ENCODE measurements around the gene PRKCH.

The PRKCH gene

GRCh38 chr14:61472011-61472672, 150.8 kb downstream of the PRKCH start:
- Mint-ChIP-seq H3K27ac (no peak overlapping the region), H3K9me3 (no peaks in the 10 kb centered on the region), H3K4me1 (peaks cover 30% of the 10 kb centered on the region), H3K27me3 (ENCODE audit: low read depth, poor library complexity) (peaks cover 24% of the 10 kb centered on the region), H3K36me3 (ENCODE audit: low read depth) (no peaks in the 10 kb centered on the region), H3K4me3 (no peak overlapping the region)
- no peak for DNase-seq
- TF ChIP-seq CTCF (IDR thresholded peaks at IDR 0.05): no peak

GRCh38 chr14:61472801-61473376, 151.5 kb downstream of the PRKCH start:
- H3K4me1 Mint-ChIP-seq: peaks cover 31% of the 10 kb centered on the region
- peaks cover 24% of the 10 kb centered on the region for H3K27me3 Mint-ChIP-seq (ENCODE audit: low read depth, poor library complexity)
- no peak overlapping the region for H3K4me3 Mint-ChIP-seq
- H3K9me3 Mint-ChIP-seq: no peaks in the 10 kb centered on the region
- no peak overlapping the region for H3K27ac Mint-ChIP-seq
- no peaks in the 10 kb centered on the region for H3K36me3 Mint-ChIP-seq (ENCODE audit: low read depth)
- no peak for TF ChIP-seq CTCF (IDR thresholded peaks at IDR 0.05)
- no peak for DNase-seq

GRCh38 chr14:61474015-61474414, 152.6 kb downstream of the PRKCH start:
- DNase-seq: no peak
- Mint-ChIP-seq H3K27me3 (ENCODE audit: low read depth, poor library complexity) (peaks cover 24% of the 10 kb centered on the region), H3K27ac (no peak overlapping the region), H3K4me3 (no peak overlapping the region), H3K36me3 (ENCODE audit: low read depth) (no peaks in the 10 kb centered on the region), H3K4me1 (peaks cover 31% of the 10 kb centered on the region), H3K9me3 (no peaks in the 10 kb centered on the region)
- TF ChIP-seq CTCF (IDR thresholded peaks at IDR 0.05): no peak

- Mint-ChIP-seq H3K4me1 (peaks cover 36% of the 10 kb centered on the region), H3K9me3 (no peaks in the 10 kb centered on the region), H3K27ac (no peak overlapping the region), H3K4me3 (no peak overlapping the region), H3K27me3 (ENCODE audit: low read depth, poor library complexity) (peaks cover 23% of the 10 kb centered on the region), H3K36me3 (ENCODE audit: low read depth) (no peaks in the 10 kb centered on the region)
- no peak for TF ChIP-seq CTCF (IDR thresholded peaks at IDR 0.05)
- DNase-seq: no peak
These were observed 153.3 kb downstream of the PRKCH start for GRCh38 chr14:61474701-61475100.

GRCh38 chr14:61475316-61475715, 153.9 kb downstream of the PRKCH start:
- peaks cover 23% of the 10 kb centered on the region for H3K27me3 Mint-ChIP-seq (ENCODE audit: low read depth, poor library complexity)
- peak; percentile 24 for DNase-seq
- TF ChIP-seq CTCF (IDR thresholded peaks at IDR 0.05): peak; percentile 74
- no peaks in the 10 kb centered on the region for H3K36me3 Mint-ChIP-seq (ENCODE audit: low read depth)
- peaks cover 32% of the 10 kb centered on the region for H3K4me1 Mint-ChIP-seq
- no peaks in the 10 kb centered on the region for H3K9me3 Mint-ChIP-seq
- no peak overlapping the region for H3K4me3 Mint-ChIP-seq
- H3K27ac Mint-ChIP-seq: no peak overlapping the region

All from nephron progenitor cell (in vitro differentiated cells).